ENCODE measurements around the gene OAS3.

OAS3 gene

GRCh38 chr12:113016796-113017195, 78.5 kb downstream of the OAS3 start:
- DNase-seq (ENCODE audit: low read depth), result no peak
- TF ChIP-seq CTCF (conservative IDR thresholded peaks at IDR 0.05; ENCODE audit: low read depth, low read length), result no peak
- H3K4me3 ChIP-seq (ENCODE audit: low read length), result no peak overlapping the region

GRCh38 chr12:113019025-113019424, 80.8 kb downstream of the OAS3 start:
- DNase-seq (ENCODE audit: low read depth), result no peak
- no peak for TF ChIP-seq CTCF (conservative IDR thresholded peaks at IDR 0.05; ENCODE audit: low read depth, low read length)

GRCh38 chr12:113021500-113021899, 83.2 kb downstream of the OAS3 start:
- no peak for TF ChIP-seq CTCF (conservative IDR thresholded peaks at IDR 0.05; ENCODE audit: low read depth, low read length)
- no peak overlapping the region for H3K4me3 ChIP-seq (ENCODE audit: low read length)
- DNase-seq (ENCODE audit: low read depth), result no peak

More at GRCh38 chr12:113019025-113019424, 80.8 kb downstream of the OAS3 start:
- H3K4me3 ChIP-seq (ENCODE audit: low read length), result no peak overlapping the region
